Measurements from ENCODE around the gene PSMB5.
A peak's percentile ranks its signal among the peaks of the same experiment; 100 is the strongest.

Gene PSMB5

DNA sequence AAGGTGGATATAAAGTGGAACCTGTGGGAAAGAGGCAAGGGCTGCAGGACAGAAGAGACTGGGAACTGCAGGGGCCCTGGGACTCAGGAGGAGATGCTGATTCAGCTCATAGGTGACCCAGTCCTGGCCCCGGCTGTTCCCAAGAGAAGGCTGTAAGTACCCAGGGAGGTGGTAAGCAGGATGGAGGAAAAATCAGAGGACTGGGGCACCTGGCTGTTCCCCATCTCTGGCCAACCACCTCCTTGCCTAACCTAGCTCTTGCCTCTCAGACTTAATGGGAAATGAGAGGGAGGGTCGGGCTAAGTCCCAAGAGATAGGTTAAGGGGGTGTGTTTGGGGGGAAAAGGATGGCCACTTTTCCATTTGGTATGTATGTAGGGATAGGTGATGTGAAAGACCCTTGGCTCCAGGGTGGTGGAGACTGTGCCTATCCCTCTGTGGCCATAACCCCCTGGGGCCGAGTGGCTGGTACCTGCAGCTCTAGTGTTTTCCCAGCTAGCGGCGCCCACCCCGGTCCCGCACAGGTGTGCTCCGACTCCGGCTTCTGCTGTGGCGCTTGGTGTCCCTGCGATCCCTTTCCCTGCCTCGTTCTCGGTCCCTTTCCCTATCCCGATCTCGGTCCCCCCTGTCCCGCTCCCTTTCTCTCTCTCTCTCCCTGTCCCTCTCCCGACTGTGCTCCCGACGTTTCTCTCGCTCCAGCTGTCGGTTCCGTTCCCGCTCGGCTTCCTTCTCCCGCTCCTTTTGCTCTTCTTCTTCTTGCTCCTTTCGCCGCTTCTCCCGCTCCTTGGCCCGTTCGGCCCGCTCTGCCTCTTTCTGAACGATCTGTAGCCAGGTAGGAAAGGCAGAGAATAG lies 24.2 kb upstream of the PSMB5 start:
- no peak for DNase-seq (ENCODE audit: low spot score)

DNA sequence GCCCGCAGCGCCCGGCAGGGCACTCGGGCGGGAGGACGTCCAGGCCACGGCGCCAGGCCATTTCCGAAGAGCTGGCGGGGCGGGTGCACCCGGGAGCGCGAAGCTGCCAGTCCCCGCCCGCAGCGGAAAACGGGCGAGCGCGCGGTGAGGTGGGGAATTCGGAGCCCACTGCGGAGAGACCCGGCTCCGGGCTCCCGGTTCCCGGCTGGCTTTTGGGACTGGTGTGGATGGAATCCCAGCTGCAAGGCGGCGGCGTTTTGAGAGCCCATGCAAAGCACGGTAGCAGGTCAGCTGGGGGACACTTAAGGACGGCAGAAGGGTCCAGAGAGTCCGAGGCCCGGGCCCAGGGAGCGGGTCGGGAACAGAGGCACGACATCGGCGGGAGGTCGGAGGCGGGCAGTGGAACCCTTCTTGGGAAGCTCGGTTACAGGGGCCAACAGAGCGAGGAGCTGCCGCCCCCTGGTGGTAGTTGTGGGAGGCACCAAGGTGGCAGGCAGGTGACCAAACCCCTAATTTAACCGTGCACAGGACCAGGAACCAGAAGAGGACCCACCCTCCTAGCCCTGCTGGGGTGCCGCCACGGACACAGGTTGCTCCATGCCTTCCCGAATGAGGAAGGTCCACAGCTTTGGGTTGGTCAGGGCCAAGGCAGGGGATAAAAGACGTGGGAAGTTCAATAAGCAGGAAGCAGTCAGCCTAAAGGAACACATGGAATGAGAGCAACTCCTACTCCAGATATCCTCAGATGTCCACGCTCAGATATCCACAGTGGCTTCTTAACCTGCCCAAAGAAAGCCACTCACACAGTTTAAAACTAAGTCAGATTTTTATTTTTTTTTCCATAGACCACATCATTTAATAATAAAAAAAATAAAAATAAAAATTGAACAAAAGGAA lies 23.3 kb upstream of the PSMB5 start:
- DNase-seq (ENCODE audit: low spot score): peak; percentile 77

GRCh38 chr14:23056956-23057756 lies 22.5 kb upstream of the PSMB5 start, which contains the start of gene CDH24:
Gene CDH24, minus strand, starts transcription at chr14:23057520. Its CDS starts 1,787 bp downstream, at chr14:23055733.
- peak; percentile 54 for DNase-seq (ENCODE audit: low spot score)

DNA sequence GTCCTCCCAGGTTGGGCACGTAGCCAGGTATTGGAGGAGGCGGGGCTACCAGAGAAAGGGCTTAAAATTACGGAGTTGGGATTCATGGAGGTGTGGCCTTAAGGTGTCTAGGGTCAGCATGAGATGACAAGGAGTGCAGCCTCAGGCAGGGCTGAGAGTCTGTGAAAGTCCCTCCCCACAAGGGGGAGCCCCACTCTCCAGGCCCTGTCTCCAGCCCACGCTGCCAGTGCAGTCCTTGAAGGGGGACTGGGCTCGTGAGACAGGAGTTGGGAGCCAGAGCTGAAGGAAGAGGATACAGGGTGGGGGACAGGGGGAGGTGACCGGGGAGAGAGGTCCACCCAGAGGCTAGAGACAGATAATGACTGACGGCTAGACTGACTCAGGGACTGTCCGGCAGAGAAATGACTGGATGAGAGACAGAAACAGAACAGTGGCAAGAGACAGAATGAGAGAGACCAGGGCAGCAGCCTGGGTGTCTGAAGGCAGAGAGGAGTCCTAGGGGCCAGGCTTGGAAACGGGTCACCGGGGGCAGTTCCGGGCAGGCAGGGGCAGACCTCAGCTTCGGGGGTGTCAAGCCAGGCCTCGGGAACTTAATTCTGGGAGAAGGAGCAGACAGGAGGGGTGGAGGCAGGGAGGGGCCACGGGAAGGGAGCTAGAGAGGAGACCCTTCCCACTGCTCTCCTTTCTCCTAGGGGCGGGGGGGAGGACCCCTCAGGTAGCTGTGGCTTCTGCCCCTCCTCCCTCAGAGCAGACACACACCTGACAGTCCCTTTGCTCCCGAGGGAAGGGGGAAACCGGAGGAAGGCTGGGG lies 21.6 kb upstream of the PSMB5 start:
- DNase-seq (ENCODE audit: low spot score): peak; percentile 57

- peak; percentile 54 for DNase-seq (ENCODE audit: low spot score)
These were observed 21.0 kb upstream of the PSMB5 start for GRCh38 chr14:23055621-23056144.

DNA sequence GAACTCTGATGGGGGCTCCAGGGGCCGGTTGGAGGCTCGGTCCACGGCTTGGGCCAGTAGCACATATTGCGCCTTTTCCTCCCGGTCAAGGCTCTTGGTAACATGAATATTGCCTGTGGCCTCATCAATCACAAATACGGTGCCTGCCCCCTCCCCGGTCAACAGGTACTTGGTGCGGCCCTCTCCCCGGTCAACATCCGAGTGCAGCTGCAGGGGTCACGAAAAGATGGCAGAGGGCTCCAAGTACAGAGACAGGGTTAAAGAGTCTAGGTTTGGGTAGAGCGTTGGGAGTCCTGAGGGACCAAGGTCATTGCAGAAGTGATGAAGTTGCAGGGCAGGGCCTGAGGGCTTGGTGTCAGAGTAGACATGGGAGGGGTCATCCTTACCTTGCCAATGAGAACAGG lies 20.4 kb upstream of the PSMB5 start:
- no peak for DNase-seq (ENCODE audit: low spot score)

DNA sequence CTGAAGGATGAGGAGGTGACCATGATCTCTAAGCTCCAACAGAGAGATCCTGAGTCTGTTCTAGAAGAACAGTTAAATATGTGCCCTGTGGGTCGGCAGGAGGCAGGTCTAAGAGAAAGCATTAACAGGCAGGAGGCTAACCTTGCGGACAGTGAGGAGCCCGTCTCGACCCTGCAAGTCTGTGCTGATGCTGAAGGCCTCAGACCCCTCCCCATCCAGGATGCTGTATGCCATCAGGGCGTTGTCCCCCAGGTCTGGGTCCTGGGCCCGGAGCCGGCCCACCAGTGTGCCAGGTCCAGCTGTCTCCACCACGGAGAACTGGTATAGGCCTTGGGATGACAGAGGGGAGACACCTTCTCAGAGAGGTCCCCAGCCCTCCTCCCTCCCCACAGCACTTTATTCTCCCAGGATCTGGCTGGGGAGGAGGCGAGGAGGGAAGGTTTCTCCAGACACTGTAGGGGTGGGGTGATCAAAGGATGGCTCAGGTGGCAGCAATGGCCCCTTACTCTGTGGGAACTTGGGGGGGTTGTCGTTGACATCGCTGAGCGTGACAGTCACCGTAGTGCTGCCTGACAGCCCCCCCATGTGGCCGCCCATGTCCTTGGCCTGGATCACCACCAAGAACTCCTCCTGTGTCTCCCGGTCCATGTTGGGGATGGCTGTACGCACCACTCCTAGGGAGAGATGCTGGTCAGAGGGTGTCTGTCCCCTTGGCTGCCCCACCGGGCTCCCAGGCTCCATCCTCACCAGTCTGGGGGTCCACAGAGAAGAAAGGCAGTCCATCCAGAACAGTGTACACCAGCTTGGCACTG lies 19.5 kb upstream of the PSMB5 start:
- no peak for DNase-seq (ENCODE audit: low spot score)

- no peak for DNase-seq (ENCODE audit: low spot score)
These were observed 18.7 kb upstream of the PSMB5 start for GRCh38 chr14:23053426-23053825.

GRCh38 chr14:23052671-23053070 lies 18.0 kb upstream of the PSMB5 start:
- no peak for DNase-seq (ENCODE audit: low spot score)

DNA sequence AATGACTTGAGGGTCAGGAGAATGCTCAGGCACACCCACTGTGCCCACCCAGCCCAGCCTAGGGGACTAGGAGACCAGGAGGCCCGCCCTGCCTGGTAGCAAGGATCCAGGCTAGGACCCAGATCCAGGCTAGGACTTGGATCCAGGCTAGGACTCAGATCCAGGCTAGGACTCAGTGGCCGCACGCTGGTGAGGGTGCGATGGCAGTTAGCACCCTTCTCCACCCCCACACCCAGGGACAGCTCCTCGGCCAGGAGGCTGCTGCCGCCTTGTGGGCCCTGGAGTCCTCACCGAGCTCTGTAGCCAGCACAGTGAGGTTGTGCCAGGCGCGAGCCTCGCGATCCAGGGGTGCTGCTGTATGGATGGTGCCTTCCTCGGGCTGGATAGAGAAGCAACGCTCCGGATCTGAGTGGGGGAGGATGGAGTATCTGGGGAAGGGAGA lies 17.5 kb upstream of the PSMB5 start:
- no peak for DNase-seq (ENCODE audit: low spot score)

GRCh38 chr14:23051141-23052057 lies 16.7 kb upstream of the PSMB5 start:
- DNase-seq (ENCODE audit: low spot score): no peak

GRCh38 chr14:23049011-23049410 lies 14.3 kb upstream of the PSMB5 start:
- no peak for DNase-seq (ENCODE audit: low spot score)

DNA sequence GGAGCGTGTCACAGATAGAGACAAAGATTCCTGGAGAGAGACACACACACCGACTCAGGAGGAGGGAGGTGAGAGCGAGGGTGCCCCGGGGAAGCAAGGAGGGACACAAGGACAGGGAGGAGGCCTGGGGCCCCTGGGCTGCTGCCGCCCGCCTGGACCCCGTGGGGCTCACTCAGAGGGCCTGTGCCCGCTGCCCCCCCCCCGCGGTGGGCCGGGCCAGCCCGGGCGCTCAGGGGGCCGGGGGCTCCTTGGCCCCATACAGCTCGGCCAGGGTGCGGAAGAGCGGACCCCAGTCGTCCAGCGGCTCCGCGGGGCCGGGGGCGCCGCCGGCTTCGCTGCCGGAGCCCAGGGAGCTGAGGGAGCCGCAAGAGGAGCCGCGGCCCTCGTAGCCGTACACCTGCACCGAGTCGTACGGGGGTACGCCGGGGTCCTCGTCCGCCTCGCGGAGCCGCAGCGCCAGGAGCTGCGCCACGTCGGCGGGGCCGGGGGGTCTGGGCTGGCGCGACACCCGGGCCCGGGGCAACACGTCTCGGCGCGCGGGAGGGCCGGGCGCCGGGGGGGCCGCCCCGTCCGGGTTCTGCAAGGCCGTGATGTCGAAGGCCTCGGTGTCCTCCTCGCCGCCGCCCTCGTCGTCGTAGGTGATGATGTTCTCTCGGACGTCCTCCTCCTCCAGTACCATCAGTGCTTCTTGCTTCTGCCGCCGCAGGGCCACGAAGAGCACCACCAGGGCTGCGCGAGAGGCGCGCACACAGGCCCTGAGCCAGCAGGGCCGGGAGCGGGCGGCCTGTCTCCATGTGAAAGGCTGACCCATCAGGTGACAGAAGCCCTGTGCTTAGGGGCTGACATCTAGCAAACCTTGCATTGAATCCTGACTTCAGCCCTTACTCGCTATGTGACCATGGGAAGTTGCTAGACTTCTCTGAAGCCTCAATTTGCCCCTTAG lies 13.3 kb upstream of the PSMB5 start:
- DNase-seq (ENCODE audit: low spot score): no peak

GRCh38 chr14:23047034-23047634 lies 12.4 kb upstream of the PSMB5 start:
- no peak for DNase-seq (ENCODE audit: low spot score)

DNA sequence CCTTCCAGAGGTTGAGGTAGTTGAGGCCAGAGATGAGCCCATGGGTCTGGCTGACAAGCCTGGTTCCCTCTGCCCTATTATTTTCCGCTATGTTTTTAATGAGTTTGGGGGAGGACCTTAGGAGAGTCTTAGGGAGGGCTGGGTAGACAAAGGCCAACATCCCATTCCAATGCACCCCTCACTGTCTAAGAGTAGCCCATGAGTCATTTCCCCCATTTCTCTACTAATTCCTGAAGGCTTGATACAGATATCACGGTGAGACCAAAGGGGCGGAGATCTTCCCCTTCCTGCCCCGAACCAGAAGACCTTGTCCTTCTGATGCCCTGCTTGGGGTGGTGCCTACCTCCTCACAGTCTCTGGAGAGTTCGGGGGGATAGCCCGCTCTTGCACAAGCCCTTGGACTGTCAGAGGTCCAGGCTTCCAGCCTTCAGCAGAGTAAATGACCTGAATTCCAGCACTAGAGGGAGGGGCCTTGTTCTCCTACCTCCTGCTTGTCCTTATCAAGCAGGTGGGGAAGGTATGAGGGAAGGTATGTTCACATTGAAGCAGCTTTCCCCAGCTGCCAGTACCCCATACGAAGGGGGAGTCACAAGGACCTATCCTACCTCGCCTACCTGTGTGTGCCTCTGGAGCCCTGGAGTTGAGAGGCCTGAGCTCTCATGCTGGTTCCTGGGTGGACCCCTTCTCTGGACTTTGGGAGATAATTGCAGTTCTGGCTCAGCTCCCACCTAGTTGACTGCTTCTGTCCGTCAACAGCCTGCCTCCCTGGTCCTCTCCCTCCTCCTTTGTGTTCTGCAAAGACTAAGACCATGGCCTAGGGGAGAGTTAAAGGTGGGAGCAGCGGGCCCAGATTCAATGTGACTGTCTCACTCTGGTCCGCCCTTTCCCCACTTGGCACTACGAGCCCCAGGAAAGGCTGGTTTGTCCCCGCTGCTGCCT lies 11.0 kb upstream of the PSMB5 start:
- DNase-seq (ENCODE audit: low spot score): no peak

GRCh38 chr14:23044840-23045239 lies 10.1 kb upstream of the PSMB5 start:
- no peak for DNase-seq (ENCODE audit: low spot score)

Measured in globus pallidus (tissue), 1 donor.